Lung (tissue), 12 donors: Measurements from ENCODE around the gene ANKRD17. TPM values are rescaled to one million over a fixed set of nuclear protein-coding genes. Genes with fewer than 3 reads are reported as not detected.

ENCODE experiments used
- ATAC-seq: fragments of 200-7000 bp; cut with Tn5 transposase; one replicate; pipeline ENCODE4 v1.9.1; 2020; ENCODE audit warnings: moderate number of reproducible peaks; ENCODE audit not compliant: insufficient read depth, low FRiP score
- DNase-seq, 3 donors: peaks; one replicate each; pipeline ENCODE4 v3.0.0-alpha.2; 2013 to 2017
- H3K27ac ChIP-seq, 2 donors: one replicate each; pipeline ENCODE4 v1.5.1; 2013; ENCODE audit warnings: mild to moderate bottlenecking in 2 of 2, moderate library complexity in 2 of 2, control low read depth in 1 of 2, inconsistent platforms in 1 of 2, low read depth in 1 of 2, low read length in 1 of 2
- H3K27me3 ChIP-seq, 3 donors: one replicate each; pipeline ENCODE4 v1.5.1; 2013; ENCODE audit warnings: low read length in 2 of 3; ENCODE audit not compliant: control insufficient read depth in 3 of 3, insufficient read depth in 3 of 3
- H3K36me3 ChIP-seq, 4 donors: one replicate each; pipeline ENCODE4 v1.5.1; 2013; ENCODE audit warnings: low read length in 4 of 4, mild to moderate bottlenecking in 1 of 4, moderate library complexity in 1 of 4; ENCODE audit not compliant: control insufficient read depth in 4 of 4, insufficient read depth in 4 of 4
- H3K4me1 ChIP-seq, 5 donors: one replicate each; pipeline ENCODE4 v1.5.1; 2013; ENCODE audit warnings: low read length in 5 of 5, mild to moderate bottlenecking in 2 of 5, moderate library complexity in 1 of 5; ENCODE audit not compliant: control insufficient read depth in 5 of 5, insufficient read depth in 5 of 5
- H3K4me3 ChIP-seq: one replicate; pipeline ENCODE4 v1.5.1; 2013; ENCODE audit warnings: mild to moderate bottlenecking, control low read depth, moderate library complexity
- H3K9ac ChIP-seq, 2 donors: one replicate each; pipeline ENCODE4 v1.5.1; 2013; ENCODE audit warnings: low read length in 2 of 2, control low read depth in 1 of 2; ENCODE audit not compliant: insufficient read depth in 1 of 2
- H3K9me3 ChIP-seq, 4 donors: one replicate each; pipeline ENCODE4 v1.5.1; 2013; ENCODE audit warnings: low read length in 3 of 4, mild to moderate bottlenecking in 1 of 4, moderate library complexity in 1 of 4; ENCODE audit not compliant: control insufficient read depth in 4 of 4, insufficient read depth in 3 of 4
- WGBS, 2 donors: extraction: QIAGEN DNeasy Blood & Tissue Kit; methylation state at CpG; one replicate each; pipeline ENCODE4 v1.1.7; 2013; 5-methylcytosine and 5-hydroxymethylcytosine counted together
- polyA plus RNA-seq, 2 donors: library from polyadenylated mRNA; stranded (reverse); fragments of 200-250 nt; gene quantifications; one replicate each; pipeline ENCODE4 v1.2.1, GENCODE V29; 2013
- total RNA-seq, 2 donors: library from RNA; depleted of rRNA in 1 of 2; stranded (reverse); fragments of >200 nt in 1 of 2; gene quantifications; one replicate each; pipeline ENCODE4 v1.2.1, GENCODE V29; 2014 to 2021
- TF ChIP-seq, protein P1 (sequence below): IDR thresholded peaks from 2 replicates; pipeline ENCODE4 v1.5.1; 2012; ENCODE audit warnings: mild to moderate bottlenecking; ENCODE audit errors: control extremely low read depth, extremely low read depth
- donor health status: control.
- donor health status: control.
- donor health status: Bipolar disorder and iron deficiency.
- donor health status: healthy.
- donor health status: DM: yes; HTN: yes; CAD: no.

ANKRD17 gene
- total and polyA plus RNA-seq, 4 donors: 7.8 to 74.4 (median 31.7) TPM

GRCh38 chr4:73224886-73225285, 33.7 kb downstream of the ANKRD17 start:
- H3K36me3 ChIP-seq: no peaks in the 10 kb centered on the region
- H3K4me3 ChIP-seq: no peak overlapping the region
- ATAC-seq: no peak
- no peak for DNase-seq
- peaks cover 2 to 22% (median 6%) of the 10 kb centered on the region in 5 donors for H3K4me1 ChIP-seq
- no peak overlapping the region for H3K27ac ChIP-seq
- no peaks in the 10 kb centered on the region for H3K9me3 ChIP-seq
- no peak overlapping the region for H3K9ac ChIP-seq
- TF ChIP-seq, protein P1, sequence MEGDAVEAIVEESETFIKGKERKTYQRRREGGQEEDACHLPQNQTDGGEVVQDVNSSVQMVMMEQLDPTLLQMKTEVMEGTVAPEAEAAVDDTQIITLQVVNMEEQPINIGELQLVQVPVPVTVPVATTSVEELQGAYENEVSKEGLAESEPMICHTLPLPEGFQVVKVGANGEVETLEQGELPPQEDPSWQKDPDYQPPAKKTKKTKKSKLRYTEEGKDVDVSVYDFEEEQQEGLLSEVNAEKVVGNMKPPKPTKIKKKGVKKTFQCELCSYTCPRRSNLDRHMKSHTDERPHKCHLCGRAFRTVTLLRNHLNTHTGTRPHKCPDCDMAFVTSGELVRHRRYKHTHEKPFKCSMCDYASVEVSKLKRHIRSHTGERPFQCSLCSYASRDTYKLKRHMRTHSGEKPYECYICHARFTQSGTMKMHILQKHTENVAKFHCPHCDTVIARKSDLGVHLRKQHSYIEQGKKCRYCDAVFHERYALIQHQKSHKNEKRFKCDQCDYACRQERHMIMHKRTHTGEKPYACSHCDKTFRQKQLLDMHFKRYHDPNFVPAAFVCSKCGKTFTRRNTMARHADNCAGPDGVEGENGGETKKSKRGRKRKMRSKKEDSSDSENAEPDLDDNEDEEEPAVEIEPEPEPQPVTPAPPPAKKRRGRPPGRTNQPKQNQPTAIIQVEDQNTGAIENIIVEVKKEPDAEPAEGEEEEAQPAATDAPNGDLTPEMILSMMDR: no peak
- 70 to 73% methylated on average over 3 of the region's 3 CpGs for WGBS, 2 donors
- no peaks in the 10 kb centered on the region for H3K27me3 ChIP-seq

GRCh38 chr4:73223258-73223650, 35.3 kb downstream of the ANKRD17 start:
- H3K4me3 ChIP-seq: no peak overlapping the region
- no peak for DNase-seq
- peaks cover 2 to 22% (median 6%) of the 10 kb centered on the region in 5 donors for H3K4me1 ChIP-seq
- TF ChIP-seq, protein P1: no peak
- no peaks in the 10 kb centered on the region for H3K27me3 ChIP-seq
- peak overlapping the region; percentile 83 to 97 for H3K9ac ChIP-seq
- peak overlapping the region in 1 of 2 donors; percentile 50 for H3K27ac ChIP-seq
- no peak for ATAC-seq
- 12 to 14% methylated on average over 3 of the region's 3 CpGs for WGBS, 2 donors
- no peaks in the 10 kb centered on the region for H3K36me3 ChIP-seq
- H3K9me3 ChIP-seq: no peaks in the 10 kb centered on the region

DNA sequence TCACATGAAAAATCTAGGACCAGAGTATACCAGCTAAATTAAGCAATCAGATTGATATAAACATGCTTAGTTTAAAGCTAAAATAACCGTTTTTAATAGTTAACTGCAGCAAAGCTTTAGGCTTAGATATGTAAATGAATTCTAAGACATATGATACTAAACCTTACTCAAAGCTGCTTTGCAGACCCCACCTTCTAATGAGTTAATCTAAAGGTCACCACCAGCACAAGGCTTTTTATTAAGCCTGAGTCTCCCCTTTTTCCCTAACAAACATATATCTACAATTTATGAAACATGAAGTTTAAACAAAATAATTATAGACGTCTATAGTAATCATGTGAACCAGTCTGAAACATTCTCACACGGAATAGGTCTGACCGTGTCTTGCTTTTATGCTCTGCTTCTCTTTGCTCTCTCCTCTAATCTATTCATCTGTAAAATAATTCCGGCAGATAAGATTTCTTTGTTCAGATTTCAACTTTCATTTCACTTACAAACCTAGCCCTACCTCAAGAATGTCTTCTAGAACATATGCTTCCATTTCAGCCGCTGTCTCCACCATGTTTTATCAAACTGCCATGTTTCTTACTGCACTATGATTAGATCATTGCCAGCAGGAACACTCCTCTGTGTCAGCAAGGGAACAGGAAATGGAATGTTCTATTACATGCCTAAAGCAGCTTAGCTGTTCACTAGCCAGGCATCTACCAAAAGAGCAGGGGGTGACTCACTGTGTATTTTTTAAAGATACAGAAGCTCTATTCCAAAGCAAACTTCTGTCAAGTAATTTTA, 35.9 kb downstream of the ANKRD17 start:
- DNase-seq (peak; percentile 82 to 97 (median 96)), ATAC-seq (peak; percentile 99)
- Histone ChIP-seq H3K4me3 (no peak overlapping the region), H3K27me3 (no peaks in the 10 kb centered on the region), H3K9ac (peak overlapping the region; percentile 83 to 97), H3K36me3 (no peaks in the 10 kb centered on the region), H3K4me1 (peaks cover 2 to 22% (median 6%) of the 10 kb centered on the region in 5 donors), H3K27ac (peak overlapping the region in 1 of 2 donors; percentile 96), H3K9me3 (no peaks in the 10 kb centered on the region)
- 2 to 4% methylated on average over 6 of the region's 6 CpGs for WGBS, 2 donors
- TF ChIP-seq, protein P1: no peak
